HepG2 (cell line): ENCODE measurements around the gene FRMD1. TPM values are rescaled to one million over a fixed set of nuclear protein-coding genes. Genes with fewer than 3 reads are reported as not detected.

Experiments used
- HES4 ChIP-seq: sonication (generic); formaldehyde crosslinking; IDR thresholded peaks from 2 replicates; pipeline ENCODE4 v1.9.0; 2021; ENCODE audit warnings: mild to moderate bottlenecking, missing genetic modification reagents, borderline replicate concordance
- HOXA5 ChIP-seq: sonication (generic); formaldehyde crosslinking; IDR thresholded peaks from 2 replicates; pipeline ENCODE4 v1.4.0; 2020; ENCODE audit warnings: missing genetic modification reagents
- JDP2 ChIP-seq: sonication (generic); formaldehyde crosslinking; IDR thresholded peaks from 2 replicates; pipeline ENCODE4 v1.8.1; 2022; ENCODE audit warnings: missing genetic modification reagents, borderline replicate concordance
- KDM5B ChIP-seq: sonication (generic); formaldehyde crosslinking; IDR thresholded peaks from 2 replicates; pipeline ENCODE4 v1.4.0; 2020; ENCODE audit warnings: missing genetic modification reagents, mild to moderate bottlenecking, borderline replicate concordance
- MAFK ChIP-seq, 2 experiments: IDR thresholded peaks in 1 of 2; conservative IDR thresholded peaks in 1 of 2; 2 replicates each; pipeline ENCODE4 v1.6.1; 2011; ENCODE audit warnings: improper control_type of control experiment in 2 of 2, low read length in 2 of 2
- MEF2D ChIP-seq: sonication (generic); formaldehyde crosslinking; IDR thresholded peaks from 2 replicates; pipeline ENCODE4 v1.5.1; 2020; ENCODE audit warnings: mild to moderate bottlenecking, missing genetic modification reagents
- MXD4 ChIP-seq: IDR thresholded peaks from 2 replicates; pipeline ENCODE4 v1.6.1; 2016; ENCODE audit warnings: mild to moderate bottlenecking, missing biosample characterization, missing genetic modification reagents
- MYC ChIP-seq: sonication (generic); formaldehyde crosslinking; IDR thresholded peaks from 2 replicates; pipeline ENCODE4 v1.9.0; 2021; ENCODE audit warnings: missing genetic modification reagents, borderline replicate concordance
- MYNN ChIP-seq: sonication (generic); formaldehyde crosslinking; IDR thresholded peaks from 2 replicates; pipeline ENCODE4 v1.4.0; 2020; ENCODE audit warnings: mild to moderate bottlenecking, low read depth, missing genetic modification reagents
- PHF21A ChIP-seq: sonication (generic); formaldehyde crosslinking; IDR thresholded peaks from 2 replicates; pipeline ENCODE4 v1.5.0; 2020; ENCODE audit warnings: mild to moderate bottlenecking, missing genetic modification reagents
- SP2 ChIP-seq: sonication (generic); formaldehyde crosslinking; IDR thresholded peaks from 2 replicates; pipeline ENCODE4 v1.5.1; 2020; ENCODE audit warnings: mild to moderate bottlenecking, missing genetic modification reagents
- TBX3 ChIP-seq: fragments of 450-650 bp; IDR thresholded peaks from 2 replicates; pipeline ENCODE4 v1.6.1; 2017; ENCODE audit warnings: antibody characterized with exemption, mild to moderate bottlenecking, inconsistent platforms, borderline replicate concordance
- TCF7 ChIP-seq: sonication (generic); IDR thresholded peaks from 2 replicates; pipeline ENCODE4 v1.6.1; 2016; ENCODE audit warnings: antibody characterized with exemption, low read depth
- YEATS4 ChIP-seq: sonication (generic); formaldehyde crosslinking; IDR thresholded peaks from 2 replicates; pipeline ENCODE4 v1.4.0; 2020; ENCODE audit warnings: missing genetic modification reagents, borderline replicate concordance
- ZMAT3 ChIP-seq: sonication (generic); formaldehyde crosslinking; conservative IDR thresholded peaks from 2 replicates; pipeline ENCODE4 v1.7.0; 2021; ENCODE audit warnings: missing genetic modification reagents
- ZNF143 ChIP-seq: sonication (generic); formaldehyde crosslinking; IDR thresholded peaks from 2 replicates; pipeline ENCODE4 v1.4.0; 2020; ENCODE audit warnings: missing genetic modification reagents
- ZNF432 ChIP-seq: sonication (generic); formaldehyde crosslinking; IDR thresholded peaks from 2 replicates; pipeline ENCODE4 v1.5.0; 2020; ENCODE audit warnings: missing genetic modification reagents, mild to moderate bottlenecking, borderline replicate concordance
- ZNF777 ChIP-seq: sonication (generic); formaldehyde crosslinking; IDR thresholded peaks from 2 replicates; pipeline ENCODE4 v1.4.0; 2020; ENCODE audit warnings: missing genetic modification reagents
- polyA plus RNA-seq, 8 experiments: library from polyadenylated mRNA; depleted of rRNA in 3 of 8; stranded (reverse) in 7 of 8; unstranded in 1 of 8; fragments of >200 nt; fragmentation: Illumina TruSeq in 4 of 8; extraction: Trizol in 4 of 8; gene quantifications; 2 replicates each; pipeline versions ENCODE4 v1.2.1 to v1.2.3, GENCODE V29; 2011 to 2016; ENCODE audit warnings: low read depth in 4 of 8, missing spikeins in 1 of 8, mixed read lengths in 1 of 8; ENCODE audit not compliant: insufficient read depth in 1 of 8
- total RNA-seq, 5 experiments: library from RNA; depleted of rRNA; stranded (reverse); fragments of >200 nt; fragmentation: Illumina TruSeq; extraction: Trizol; gene quantifications; 2 replicates each; pipeline ENCODE4 v1.2.3, GENCODE V29; 2016; ENCODE audit warnings: low read depth in 1 of 5
- TF ChIP-seq, protein P1 (sequence below): sonication (generic); formaldehyde crosslinking; IDR thresholded peaks from 2 replicates; pipeline ENCODE4 v1.5.0; 2020; ENCODE audit warnings: missing genetic modification reagents, mild to moderate bottlenecking, borderline replicate concordance
- TF ChIP-seq, protein P2 (sequence below): sonication (generic); formaldehyde crosslinking; IDR thresholded peaks from 2 replicates; pipeline ENCODE4 v1.9.0; 2021; ENCODE audit warnings: missing genetic modification reagents, mild to moderate bottlenecking, borderline replicate concordance
- TF ChIP-seq, protein P3 (sequence below): sonication (generic); formaldehyde crosslinking; IDR thresholded peaks from 2 replicates; pipeline ENCODE4 v1.4.0; 2020; ENCODE audit warnings: missing genetic modification reagents
- TF ChIP-seq, protein P4 (sequence below): sonication (generic); formaldehyde crosslinking; conservative IDR thresholded peaks from 2 replicates; pipeline ENCODE4 v1.8.0; 2022; ENCODE audit warnings: low read depth, missing genetic modification reagents
- TF ChIP-seq, protein P5 (sequence below): sonication (generic); formaldehyde crosslinking; IDR thresholded peaks from 2 replicates; pipeline ENCODE4 v1.4.0; 2020; ENCODE audit warnings: mild to moderate bottlenecking, missing genetic modification reagents

FRMD1 gene
- total and polyA plus RNA-seq, 2 of the 13 experiments (the other 11 are each of a cell fraction or from before 2014, with no cell fraction given): 0.01 TPM; not detected in 1

DNA sequence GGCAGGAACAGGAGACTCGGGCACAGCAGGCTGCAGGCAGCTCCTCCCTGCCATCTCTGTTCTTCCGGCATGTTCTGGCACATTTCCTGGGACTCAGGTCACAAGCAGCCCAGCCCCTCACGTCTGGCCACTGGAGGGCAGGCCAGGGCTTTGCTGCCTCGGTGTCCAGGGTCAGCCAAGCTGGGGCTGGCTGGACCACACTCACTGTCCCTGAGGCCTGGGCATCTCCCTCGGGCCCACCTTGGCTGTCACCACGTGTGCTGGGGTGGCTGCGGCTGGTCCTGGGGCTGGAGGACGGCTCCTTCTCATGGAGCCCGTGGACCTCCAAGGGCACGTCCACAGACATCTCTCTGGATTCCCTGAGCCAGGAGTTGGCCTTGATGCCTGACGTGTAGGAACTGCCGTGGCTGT, 18.5 kb downstream of the FRMD1 start (continued):
- TF ChIP-seq KDM5B (CRISPR knock-in tag) (peak; percentile 73; the same call in 1 of the 2 replicates), MYNN (no peak), ZNF432 (CRISPR knock-in tag) (no peak), ZMAT3 (CRISPR knock-in tag) (no peak), ZNF777 (CRISPR knock-in tag) (no peak), TCF7 (no peak), MXD4 (CRISPR knock-in tag) (no peak), HOXA5 (CRISPR knock-in tag) (no peak), YEATS4 (CRISPR knock-in tag) (no peak), SP2 (CRISPR knock-in tag) (no peak), MYC (CRISPR knock-in tag) (peak; percentile 41; the same call in 1 of the 2 replicates), HES4 (CRISPR knock-in tag) (no peak), JDP2 (CRISPR knock-in tag) (no peak), PHF21A (CRISPR knock-in tag) (no peak), MAFK (conservative IDR thresholded peaks at IDR 0.05 in 1 of 2, IDR thresholded peaks at IDR 0.05 in 1 of 2; ENCODE audit: low read length in 2 of 2) (no peak), TBX3 (no peak), MEF2D (CRISPR knock-in tag) (no peak), ZNF143 (CRISPR knock-in tag) (no peak)
- TF ChIP-seq, protein P1, sequence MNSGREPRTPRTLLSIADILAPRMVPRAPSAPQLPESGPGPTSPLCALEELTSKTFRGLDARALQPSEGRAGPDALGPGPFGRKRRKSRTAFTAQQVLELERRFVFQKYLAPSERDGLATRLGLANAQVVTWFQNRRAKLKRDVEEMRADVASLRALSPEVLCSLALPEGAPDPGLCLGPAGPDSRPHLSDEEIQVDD (CRISPR knock-in tag): no peak
- TF ChIP-seq, protein P2, sequence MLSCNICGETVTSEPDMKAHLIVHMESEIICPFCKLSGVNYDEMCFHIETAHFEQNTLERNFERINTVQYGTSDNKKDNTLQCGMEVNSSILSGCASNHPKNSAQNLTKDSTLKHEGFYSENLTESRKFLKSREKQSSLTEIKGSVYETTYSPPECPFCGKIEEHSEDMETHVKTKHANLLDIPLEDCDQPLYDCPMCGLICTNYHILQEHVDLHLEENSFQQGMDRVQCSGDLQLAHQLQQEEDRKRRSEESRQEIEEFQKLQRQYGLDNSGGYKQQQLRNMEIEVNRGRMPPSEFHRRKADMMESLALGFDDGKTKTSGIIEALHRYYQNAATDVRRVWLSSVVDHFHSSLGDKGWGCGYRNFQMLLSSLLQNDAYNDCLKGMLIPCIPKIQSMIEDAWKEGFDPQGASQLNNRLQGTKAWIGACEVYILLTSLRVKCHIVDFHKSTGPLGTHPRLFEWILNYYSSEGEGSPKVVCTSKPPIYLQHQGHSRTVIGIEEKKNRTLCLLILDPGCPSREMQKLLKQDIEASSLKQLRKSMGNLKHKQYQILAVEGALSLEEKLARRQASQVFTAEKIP: no peak
- TF ChIP-seq, protein P3, sequence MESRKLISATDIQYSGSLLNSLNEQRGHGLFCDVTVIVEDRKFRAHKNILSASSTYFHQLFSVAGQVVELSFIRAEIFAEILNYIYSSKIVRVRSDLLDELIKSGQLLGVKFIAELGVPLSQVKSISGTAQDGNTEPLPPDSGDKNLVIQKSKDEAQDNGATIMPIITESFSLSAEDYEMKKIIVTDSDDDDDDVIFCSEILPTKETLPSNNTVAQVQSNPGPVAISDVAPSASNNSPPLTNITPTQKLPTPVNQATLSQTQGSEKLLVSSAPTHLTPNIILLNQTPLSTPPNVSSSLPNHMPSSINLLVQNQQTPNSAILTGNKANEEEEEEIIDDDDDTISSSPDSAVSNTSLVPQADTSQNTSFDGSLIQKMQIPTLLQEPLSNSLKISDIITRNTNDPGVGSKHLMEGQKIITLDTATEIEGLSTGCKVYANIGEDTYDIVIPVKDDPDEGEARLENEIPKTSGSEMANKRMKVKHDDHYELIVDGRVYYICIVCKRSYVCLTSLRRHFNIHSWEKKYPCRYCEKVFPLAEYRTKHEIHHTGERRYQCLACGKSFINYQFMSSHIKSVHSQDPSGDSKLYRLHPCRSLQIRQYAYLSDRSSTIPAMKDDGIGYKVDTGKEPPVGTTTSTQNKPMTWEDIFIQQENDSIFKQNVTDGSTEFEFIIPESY: no peak; the same call in 1 of the 2 replicates
- TF ChIP-seq, protein P4, sequence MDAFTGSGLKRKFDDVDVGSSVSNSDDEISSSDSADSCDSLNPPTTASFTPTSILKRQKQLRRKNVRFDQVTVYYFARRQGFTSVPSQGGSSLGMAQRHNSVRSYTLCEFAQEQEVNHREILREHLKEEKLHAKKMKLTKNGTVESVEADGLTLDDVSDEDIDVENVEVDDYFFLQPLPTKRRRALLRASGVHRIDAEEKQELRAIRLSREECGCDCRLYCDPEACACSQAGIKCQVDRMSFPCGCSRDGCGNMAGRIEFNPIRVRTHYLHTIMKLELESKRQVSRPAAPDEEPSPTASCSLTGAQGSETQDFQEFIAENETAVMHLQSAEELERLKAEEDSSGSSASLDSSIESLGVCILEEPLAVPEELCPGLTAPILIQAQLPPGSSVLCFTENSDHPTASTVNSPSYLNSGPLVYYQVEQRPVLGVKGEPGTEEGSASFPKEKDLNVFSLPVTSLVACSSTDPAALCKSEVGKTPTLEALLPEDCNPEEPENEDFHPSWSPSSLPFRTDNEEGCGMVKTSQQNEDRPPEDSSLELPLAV (CRISPR knock-in tag): no peak
- TF ChIP-seq, protein P5, sequence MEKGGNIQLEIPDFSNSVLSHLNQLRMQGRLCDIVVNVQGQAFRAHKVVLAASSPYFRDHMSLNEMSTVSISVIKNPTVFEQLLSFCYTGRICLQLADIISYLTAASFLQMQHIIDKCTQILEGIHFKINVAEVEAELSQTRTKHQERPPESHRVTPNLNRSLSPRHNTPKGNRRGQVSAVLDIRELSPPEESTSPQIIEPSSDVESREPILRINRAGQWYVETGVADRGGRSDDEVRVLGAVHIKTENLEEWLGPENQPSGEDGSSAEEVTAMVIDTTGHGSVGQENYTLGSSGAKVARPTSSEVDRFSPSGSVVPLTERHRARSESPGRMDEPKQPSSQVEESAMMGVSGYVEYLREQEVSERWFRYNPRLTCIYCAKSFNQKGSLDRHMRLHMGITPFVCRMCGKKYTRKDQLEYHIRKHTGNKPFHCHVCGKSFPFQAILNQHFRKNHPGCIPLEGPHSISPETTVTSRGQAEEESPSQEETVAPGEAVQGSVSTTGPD (CRISPR knock-in tag): no peak
